Aorta (tissue), 5 donors: ENCODE results near the gene SHISAL1. TPM values are rescaled to one million over a fixed set of nuclear protein-coding genes. Genes with fewer than 3 reads are reported as not detected.

Source experiments
- ATAC-seq: fragments of 200-7000 bp; cut with Tn5 transposase; one replicate; pipeline ENCODE4 v1.9.1; 2022; ENCODE audit warnings: moderate library complexity; ENCODE audit not compliant: low FRiP score
- DNase-seq, 2 donors: peaks; one replicate each; pipeline ENCODE4 v3.0.0-alpha.2; 2020
- H3K27ac ChIP-seq, 2 donors: one replicate each; pipeline ENCODE4 v1.5.1; 2013; ENCODE audit warnings: low read length in 2 of 2, mild to moderate bottlenecking in 2 of 2, moderate library complexity in 2 of 2, control low read depth in 1 of 2, inconsistent platforms in 1 of 2, low read depth in 1 of 2
- H3K27me3 ChIP-seq, 2 donors: one replicate each; pipeline ENCODE4 v1.6.1; 2013; ENCODE audit warnings: control low read depth in 1 of 2, low read length in 1 of 2, mild to moderate bottlenecking in 1 of 2, moderate library complexity in 1 of 2; ENCODE audit not compliant: insufficient read depth in 2 of 2, control insufficient read depth in 1 of 2
- H3K36me3 ChIP-seq, 2 donors: one replicate each; pipeline ENCODE4 v1.6.1; 2013; ENCODE audit warnings: control low read depth in 1 of 2, low read length in 1 of 2, mild to moderate bottlenecking in 1 of 2; ENCODE audit not compliant: insufficient read depth in 2 of 2, control insufficient read depth in 1 of 2
- H3K4me1 ChIP-seq, 2 donors: one replicate each; pipeline ENCODE4 v1.6.1; 2013; ENCODE audit warnings: low read length in 2 of 2, control low read depth in 1 of 2, mild to moderate bottlenecking in 1 of 2, moderate library complexity in 1 of 2; ENCODE audit not compliant: insufficient read depth in 2 of 2, control insufficient read depth in 1 of 2
- H3K4me3 ChIP-seq, 2 donors: one replicate each; pipeline ENCODE4 v1.5.1; 2013; ENCODE audit warnings: low read length in 2 of 2, control low read depth in 1 of 2, mild to moderate bottlenecking in 1 of 2
- H3K9me3 ChIP-seq: one replicate; pipeline ENCODE4 v1.6.1; 2013; ENCODE audit warnings: mild to moderate bottlenecking, low read length; ENCODE audit not compliant: control insufficient read depth
- WGBS, 2 donors: extraction: QIAGEN DNeasy Blood & Tissue Kit; methylation state at CpG; one replicate each; pipeline ENCODE4 v1.1.7; 2013; 5-methylcytosine and 5-hydroxymethylcytosine counted together
- intact Hi-C, 2 donors: fragments of 100-400 bp; cut with DNase I; formaldehyde crosslinking; loops; one replicate each; pipeline versions ENCODE4 v1.14.2 to v1.15.0; 2022
- polyA plus RNA-seq, 2 donors: library from polyadenylated mRNA; stranded (reverse); fragments of 200-250 nt; gene quantifications; one replicate each; pipeline ENCODE4 v1.2.3, GENCODE V29; 2013
- total RNA-seq, 2 donors: library from RNA; stranded (reverse); fragmentation: NEBNext Ultra II Directional; extraction: Animal tissue kit (Norgen Biotek cat#: 25700); gene quantifications; one replicate each; pipeline ENCODE4 v1.2.1, GENCODE V29; 2021
- donor health status: healthy with polysubstance abuse.
- donor health status: Bipolar disorder and iron deficiency.
- donor health status: DM: no; HTN: no; CAD: no.
- donor health status: DM: no; HTN: no; CAD: no.
- donor health status: DM: yes; HTN: yes; CAD: no.

Gene SHISAL1
- total and polyA plus RNA-seq, 4 donors, result 0.25 to 3.5 (median 1.7) TPM

DNA sequence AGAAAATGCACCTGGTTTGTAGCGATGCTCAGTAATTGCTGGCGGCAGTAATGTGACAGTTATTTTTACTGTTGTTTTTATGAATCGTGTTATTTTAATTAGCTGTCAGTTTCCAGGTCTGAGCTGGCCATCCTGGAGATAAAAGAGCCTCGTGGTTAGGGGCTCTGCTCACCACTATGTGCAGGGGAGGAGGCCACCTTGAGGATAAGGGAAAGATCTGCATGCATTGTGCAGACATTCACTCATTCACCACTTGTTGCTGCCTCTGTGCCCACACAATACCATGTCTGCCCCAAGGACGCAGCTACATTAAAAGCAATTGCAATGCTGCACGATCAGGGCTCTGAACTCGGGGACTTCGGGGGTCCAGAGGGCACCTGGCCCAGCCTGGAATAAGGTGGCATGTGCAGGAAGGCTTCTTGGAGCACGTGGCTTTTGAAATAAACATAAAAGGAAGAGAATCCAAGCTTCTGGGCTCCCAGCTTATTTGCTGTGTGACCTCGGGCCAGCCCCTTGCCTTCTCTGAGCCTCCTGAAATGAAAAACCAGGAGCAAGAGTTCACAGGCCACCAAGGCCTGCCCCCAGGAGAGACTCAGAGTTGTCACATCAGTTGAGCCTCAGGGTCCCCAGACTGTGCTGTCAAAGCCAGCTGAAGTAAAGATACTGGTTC lies 44.7 kb upstream of the SHISAL1 start:
- H3K27me3 ChIP-seq, result no peaks in the 10 kb centered on the region
- H3K36me3 ChIP-seq, result no peaks in the 10 kb centered on the region
- ATAC-seq (no peak), DNase-seq (peak; percentile 36 to 41)
- no peak overlapping the region for H3K27ac ChIP-seq
- peaks cover 0 to 6% of the 10 kb centered on the region in 2 donors for H3K4me1 ChIP-seq
- no peaks in the 10 kb centered on the region for H3K9me3 ChIP-seq
- no peak overlapping the region for H3K4me3 ChIP-seq
- WGBS, 2 donors, result 52 to 69% methylated on average over 10 of the region's 10 CpGs
- intact Hi-C loops, result no loop called here

- peak; percentile 27 to 31 for DNase-seq
- no peaks in the 10 kb centered on the region for H3K36me3 ChIP-seq
- H3K4me3 ChIP-seq, result no peak overlapping the region
- no peak overlapping the region for H3K27ac ChIP-seq
- H3K9me3 ChIP-seq, result no peaks in the 10 kb centered on the region
- intact Hi-C loops, result no loop called here
- WGBS, 2 donors, result 81 to 87% methylated on average over 4 of the region's 4 CpGs
- peaks cover 0 to 6% of the 10 kb centered on the region in 2 donors for H3K4me1 ChIP-seq
- no peak for ATAC-seq
- H3K27me3 ChIP-seq, result no peaks in the 10 kb centered on the region
Observed at GRCh38 chr22:44355716-44356070, 42.9 kb upstream of the SHISAL1 start.

GRCh38 chr22:44354288-44354687 lies 41.5 kb upstream of the SHISAL1 start:
- Histone ChIP-seq H3K4me3 (no peak overlapping the region), H3K27ac (no peak overlapping the region), H3K27me3 (no peaks in the 10 kb centered on the region), H3K4me1 (no peaks in the 10 kb centered on the region), H3K36me3 (no peaks in the 10 kb centered on the region), H3K9me3 (no peaks in the 10 kb centered on the region)
- intact Hi-C loops, result no loop called here
- DNase-seq (peak; percentile 24 to 39), ATAC-seq (no peak)
- 82 to 84% methylated on average over 7 of the region's 7 CpGs for WGBS, 2 donors

DNA sequence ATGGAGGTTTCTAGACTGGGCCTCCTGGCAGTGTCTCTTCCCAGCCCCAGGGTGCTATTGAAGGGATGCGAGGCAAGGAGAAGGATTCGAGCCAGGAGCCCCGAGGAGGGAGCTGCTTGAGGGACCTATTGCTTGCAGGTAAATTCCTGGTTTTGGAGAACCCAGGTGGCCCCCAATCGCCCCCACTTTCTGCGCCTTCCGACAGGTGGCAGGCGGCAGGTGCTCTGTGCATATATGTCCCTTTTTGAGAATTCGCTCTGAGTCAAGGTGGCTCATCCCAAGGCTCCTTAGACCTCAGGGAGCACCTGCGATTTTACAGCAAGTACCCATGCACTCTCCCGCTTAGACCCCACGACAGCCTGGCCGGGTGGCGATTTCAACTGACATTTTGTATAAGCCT lies 40.3 kb upstream of the SHISAL1 start:
- H3K27me3 ChIP-seq, result no peaks in the 10 kb centered on the region
- no peak overlapping the region for H3K27ac ChIP-seq
- H3K9me3 ChIP-seq, result no peaks in the 10 kb centered on the region
- ATAC-seq (no peak), DNase-seq (peak; percentile 21 to 53)
- H3K4me3 ChIP-seq, result no peak overlapping the region
- no peaks in the 10 kb centered on the region for H3K36me3 ChIP-seq
- no peaks in the 10 kb centered on the region for H3K4me1 ChIP-seq
- 87 to 92% methylated on average over 13 of the region's 13 CpGs for WGBS, 2 donors
- intact Hi-C loops, result no loop called here

- Histone ChIP-seq H3K36me3 (no peaks in the 10 kb centered on the region), H3K27ac (no peak overlapping the region), H3K4me1 (no peaks in the 10 kb centered on the region), H3K27me3 (no peaks in the 10 kb centered on the region), H3K4me3 (no peak overlapping the region), H3K9me3 (no peaks in the 10 kb centered on the region)
- intact Hi-C loops, result no loop called here
- no peak for ATAC-seq
- DNase-seq, result peak in 1 of 2 donors; percentile 47
- 57 to 77% methylated on average over 9 to 10 of the region's 10 CpGs for WGBS, 2 donors
Observed at GRCh38 chr22:44352378-44353035, 39.8 kb upstream of the SHISAL1 start.

DNA sequence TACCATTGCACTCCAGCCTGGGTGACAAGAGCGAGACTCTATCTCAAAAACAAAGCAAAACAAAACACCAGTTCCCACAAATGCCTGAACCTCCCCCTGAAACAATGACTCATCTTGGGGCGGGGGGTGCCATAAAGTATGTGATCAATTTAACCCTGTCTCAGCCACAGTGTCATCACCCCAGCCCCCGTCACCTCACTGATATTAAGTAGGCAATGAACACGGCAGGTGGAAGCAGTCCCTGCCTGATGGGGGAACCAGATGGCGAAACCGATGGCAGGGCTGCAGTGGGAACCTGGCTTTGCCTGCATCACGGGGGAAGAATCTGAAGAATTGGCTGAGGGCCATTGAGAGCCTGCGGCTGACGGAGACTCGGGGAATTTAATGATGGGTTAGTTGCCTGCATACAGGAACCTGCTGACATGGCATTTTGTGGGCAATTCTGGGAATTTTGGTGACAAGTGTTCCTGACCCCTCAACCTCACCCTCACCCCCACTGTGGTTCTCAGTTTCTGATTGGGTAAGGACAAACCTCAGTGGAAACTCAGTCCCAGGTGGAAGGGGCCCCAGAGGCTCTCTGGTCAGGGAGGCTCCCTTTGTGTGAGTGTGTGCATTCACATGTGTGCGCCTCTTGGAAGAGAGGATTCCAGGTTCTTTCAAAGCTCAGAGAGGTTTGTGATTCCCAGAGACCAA lies 39.1 kb upstream of the SHISAL1 start:
- DNase-seq (peak; percentile 66 to 82), ATAC-seq (no peak)
- Histone ChIP-seq H3K4me3 (no peak overlapping the region), H3K9me3 (no peaks in the 10 kb centered on the region), H3K36me3 (no peaks in the 10 kb centered on the region), H3K27ac (no peak overlapping the region), H3K4me1 (no peaks in the 10 kb centered on the region), H3K27me3 (no peaks in the 10 kb centered on the region)
- 13% methylated on average over 11 of the region's 11 CpGs for WGBS, 2 donors
- intact Hi-C loops, result no loop called here

- Histone ChIP-seq H3K9me3 (no peaks in the 10 kb centered on the region), H3K27me3 (no peaks in the 10 kb centered on the region), H3K27ac (no peak overlapping the region), H3K4me1 (no peaks in the 10 kb centered on the region), H3K4me3 (no peak overlapping the region), H3K36me3 (no peaks in the 10 kb centered on the region)
- DNase-seq, result no peak
- no peak for ATAC-seq
- 59 to 71% methylated on average over 6 of the region's 6 CpGs for WGBS, 2 donors
- intact Hi-C loops, result no loop called here
Observed at GRCh38 chr22:44351037-44351436, 38.3 kb upstream of the SHISAL1 start.

DNA sequence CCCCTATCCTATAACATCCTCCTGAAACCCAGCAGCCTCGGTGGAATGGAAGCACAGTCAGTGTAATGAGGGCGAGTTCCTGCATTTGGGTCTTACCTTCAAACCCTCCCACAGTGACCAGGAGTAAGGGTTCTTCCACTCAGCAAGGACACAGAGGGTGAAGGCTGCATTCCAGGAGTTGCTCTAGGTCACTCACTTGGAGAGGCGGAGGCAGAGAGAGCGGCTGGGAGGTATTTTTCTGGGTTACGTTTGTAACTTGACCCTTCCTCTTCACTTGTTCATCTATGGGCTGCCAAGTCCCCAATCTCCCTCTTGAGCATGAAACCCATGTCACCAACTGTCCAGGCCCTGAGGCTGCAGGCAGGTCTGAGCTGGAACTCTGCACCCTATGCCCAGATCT lies 36.8 kb upstream of the SHISAL1 start:
- 68 to 70% methylated on average over 5 of the region's 5 CpGs for WGBS, 2 donors
- Histone ChIP-seq H3K36me3 (no peaks in the 10 kb centered on the region), H3K27me3 (no peaks in the 10 kb centered on the region), H3K4me1 (no peaks in the 10 kb centered on the region), H3K9me3 (no peaks in the 10 kb centered on the region), H3K4me3 (no peak overlapping the region), H3K27ac (no peak overlapping the region)
- intact Hi-C loops, result no loop called here
- ATAC-seq, result no peak
- DNase-seq, result no peak
